ENCODE data around the gene PLEKHN1. TPM values are rescaled to one million over a fixed set of nuclear protein-coding genes. Genes with fewer than 3 reads are reported as not detected.
"Not testable (repeated sequence)": the region's sequence is repeated elsewhere in the genome, so short reads cannot be mapped to it uniquely, and the experiment has no call there.

PLEKHN1 gene
- total RNA-seq, 2 experiments from 2014 or later: 1.1 to 1.4 TPM

GRCh38 chr1:946811-947210 is 19.5 kb upstream of the PLEKHN1 start:
- POLR2A ChIA-PET; CTCF ChIA-PET; intact Hi-C loops (cut with DNase I, micrococcal nuclease): not testable (repeated sequence)

GRCh38 chr1:947958-948357 is 18.3 kb upstream of the PLEKHN1 start:
- ATAC-seq (no peak), DNase-seq (no peak)
- H3K27me3 Mint-ChIP-seq: no peaks in the 10 kb centered on the region
- no peaks in the 10 kb centered on the region for H3K4me1 Mint-ChIP-seq
- intact Hi-C loops (cut with DNase I, micrococcal nuclease): no loop called here
- ChIA-PET POLR2A (no interaction called here), CTCF (no interaction called here)
- peaks cover 45% of the 10 kb centered on the region for H3K36me3 Mint-ChIP-seq (ENCODE audit: low read depth)
- H3K9me3 Mint-ChIP-seq (ENCODE audit: low read depth): no peaks in the 10 kb centered on the region
- H3K27ac Mint-ChIP-seq: no peak overlapping the region
- H3K4me3 Mint-ChIP-seq: no peak overlapping the region

More at GRCh38 chr1:946811-947210, 19.5 kb upstream of the PLEKHN1 start:
- not testable (repeated sequence) for H3K27me3 Mint-ChIP-seq; H3K9me3 Mint-ChIP-seq (ENCODE audit: low read depth); H3K4me3 Mint-ChIP-seq; ATAC-seq; H3K4me1 Mint-ChIP-seq; H3K27ac Mint-ChIP-seq; DNase-seq
- peaks cover 41% of the 10 kb centered on the region for H3K36me3 Mint-ChIP-seq (ENCODE audit: low read depth)

GRCh38 chr1:950268-950667 is 16.0 kb upstream of the PLEKHN1 start:
- H3K4me3 Mint-ChIP-seq: no peak overlapping the region
- no peaks in the 10 kb centered on the region for H3K27me3 Mint-ChIP-seq
- DNase-seq (no peak), ATAC-seq (no peak)
- intact Hi-C loops (cut with DNase I, micrococcal nuclease): no loop called here
- ChIA-PET POLR2A (no interaction called here), CTCF (no interaction called here)
- no peak overlapping the region for H3K27ac Mint-ChIP-seq
- no peaks in the 10 kb centered on the region for H3K4me1 Mint-ChIP-seq
- peaks cover 50% of the 10 kb centered on the region for H3K36me3 Mint-ChIP-seq (ENCODE audit: low read depth)
- no peaks in the 10 kb centered on the region for H3K9me3 Mint-ChIP-seq (ENCODE audit: low read depth)

- intact Hi-C loops (cut with DNase I, micrococcal nuclease): no loop called here
- peaks cover 50% of the 10 kb centered on the region for H3K36me3 Mint-ChIP-seq (ENCODE audit: low read depth)
These were observed 15.4 kb upstream of the PLEKHN1 start for GRCh38 chr1:950881-951280.

GRCh38 chr1:951364-951763 is 14.9 kb upstream of the PLEKHN1 start:
- Mint-ChIP-seq H3K36me3 (ENCODE audit: low read depth) (peaks cover 48% of the 10 kb centered on the region), H3K27ac (no peak overlapping the region), H3K4me3 (no peak overlapping the region), H3K4me1 (no peaks in the 10 kb centered on the region), H3K27me3 (no peaks in the 10 kb centered on the region), H3K9me3 (ENCODE audit: low read depth) (no peaks in the 10 kb centered on the region)
- intact Hi-C loops (cut with DNase I, micrococcal nuclease): no loop called here
- ChIA-PET POLR2A (no interaction called here), CTCF (no interaction called here)
- DNase-seq (no peak), ATAC-seq (no peak)

More at GRCh38 chr1:950881-951280, 15.4 kb upstream of the PLEKHN1 start:
- Mint-ChIP-seq H3K27ac (no peak overlapping the region), H3K27me3 (no peaks in the 10 kb centered on the region), H3K4me3 (no peak overlapping the region), H3K9me3 (ENCODE audit: low read depth) (no peaks in the 10 kb centered on the region), H3K4me1 (no peaks in the 10 kb centered on the region)
- CTCF ChIA-PET: no interaction called here
- ATAC-seq (no peak), DNase-seq (no peak)
- POLR2A ChIA-PET: no interaction called here

- no peaks in the 10 kb centered on the region for H3K9me3 Mint-ChIP-seq (ENCODE audit: low read depth)
- H3K27me3 Mint-ChIP-seq: no peaks in the 10 kb centered on the region
- ChIA-PET POLR2A (no interaction called here), CTCF (no interaction called here)
- no peak overlapping the region for H3K4me3 Mint-ChIP-seq
- intact Hi-C loops (cut with DNase I, micrococcal nuclease): no loop called here
- H3K27ac Mint-ChIP-seq: no peak overlapping the region
- peaks cover 2% of the 10 kb centered on the region for H3K4me1 Mint-ChIP-seq
- DNase-seq (no peak), ATAC-seq (no peak)
- H3K36me3 Mint-ChIP-seq (ENCODE audit: low read depth): peaks cover 50% of the 10 kb centered on the region
These were observed 14.1 kb upstream of the PLEKHN1 start for GRCh38 chr1:952201-952600.

- ChIA-PET POLR2A (no interaction called here), CTCF (no interaction called here)
- H3K27me3 Mint-ChIP-seq: no peaks in the 10 kb centered on the region
- peaks cover 6% of the 10 kb centered on the region for H3K4me1 Mint-ChIP-seq
- no peak overlapping the region for H3K4me3 Mint-ChIP-seq
- intact Hi-C loops (cut with DNase I, micrococcal nuclease): no loop called here
- DNase-seq (no peak), ATAC-seq (no peak)
- no peaks in the 10 kb centered on the region for H3K9me3 Mint-ChIP-seq (ENCODE audit: low read depth)
- peaks cover 51% of the 10 kb centered on the region for H3K36me3 Mint-ChIP-seq (ENCODE audit: low read depth)
- H3K27ac Mint-ChIP-seq: no peak overlapping the region
These were observed 13.7 kb upstream of the PLEKHN1 start for GRCh38 chr1:952603-953002.

- H3K27me3 Mint-ChIP-seq: no peaks in the 10 kb centered on the region
- ChIA-PET CTCF (no interaction called here), POLR2A (no interaction called here)
- no peak overlapping the region for H3K4me3 Mint-ChIP-seq
- no peak for ATAC-seq
- H3K27ac Mint-ChIP-seq: no peak overlapping the region
- no peaks in the 10 kb centered on the region for H3K9me3 Mint-ChIP-seq (ENCODE audit: low read depth)
- DNase-seq: no peak
- intact Hi-C loops (cut with DNase I, micrococcal nuclease): no loop called here
- H3K36me3 Mint-ChIP-seq (ENCODE audit: low read depth): peaks cover 51% of the 10 kb centered on the region
- H3K4me1 Mint-ChIP-seq: peaks cover 13% of the 10 kb centered on the region
These were observed 12.6 kb upstream of the PLEKHN1 start for GRCh38 chr1:953524-954320.

GRCh38 chr1:954927-955326 is 11.4 kb upstream of the PLEKHN1 start:
- no peaks in the 10 kb centered on the region for H3K9me3 Mint-ChIP-seq (ENCODE audit: low read depth)
- CTCF ChIA-PET: no interaction called here
- no peak overlapping the region for H3K4me3 Mint-ChIP-seq
- POLR2A ChIA-PET: no interaction called here
- no peak for ATAC-seq
- H3K27me3 Mint-ChIP-seq: no peaks in the 10 kb centered on the region
- DNase-seq: no peak
- intact Hi-C loops (cut with DNase I, micrococcal nuclease): no loop called here
- H3K4me1 Mint-ChIP-seq: peaks cover 13% of the 10 kb centered on the region
- no peak overlapping the region for H3K27ac Mint-ChIP-seq
- H3K36me3 Mint-ChIP-seq (ENCODE audit: low read depth): peaks cover 43% of the 10 kb centered on the region

GRCh38 chr1:955474-955873 is 10.8 kb upstream of the PLEKHN1 start:
- Mint-ChIP-seq H3K4me3 (no peak overlapping the region), H3K4me1 (peaks cover 13% of the 10 kb centered on the region), H3K9me3 (ENCODE audit: low read depth) (no peaks in the 10 kb centered on the region), H3K27ac (no peak overlapping the region), H3K27me3 (no peaks in the 10 kb centered on the region), H3K36me3 (ENCODE audit: low read depth) (peaks cover 39% of the 10 kb centered on the region)
- POLR2A ChIA-PET: no interaction called here
- intact Hi-C loops (cut with DNase I, micrococcal nuclease): no loop called here
- DNase-seq (no peak), ATAC-seq (no peak)
- CTCF ChIA-PET: no interaction called here

- intact Hi-C loops (cut with DNase I, micrococcal nuclease): no loop called here
- ATAC-seq: no peak
- Mint-ChIP-seq H3K4me1 (peaks cover 17% of the 10 kb centered on the region), H3K9me3 (ENCODE audit: low read depth) (no peaks in the 10 kb centered on the region), H3K27me3 (no peaks in the 10 kb centered on the region), H3K36me3 (ENCODE audit: low read depth) (peaks cover 30% of the 10 kb centered on the region), H3K4me3 (no peak overlapping the region), H3K27ac (no peak overlapping the region)
- no peak for DNase-seq
- ChIA-PET CTCF (no interaction called here), POLR2A (no interaction called here)
These were observed 9.6 kb upstream of the PLEKHN1 start for GRCh38 chr1:956636-957035.

GRCh38 chr1:958823-959730 is 7.2 kb upstream of the PLEKHN1 start, which contains the start of gene NOC2L:
TSS of gene NOC2L (minus strand) at chr1:959256. CDS start at chr1:959240, 16 bp downstream.
- ChIA-PET POLR2A (interaction anchor here (0.6 to 0.7 kb wide), 3 partner anchors 18 to 587 kb away, joined by 3 to 4 read pairs (median 3); partner anchors contain the start of gene MRPL20), CTCF (interaction anchor here (1.1 kb wide), 1 partner anchor 24 kb away, joined by 3 read pairs; no protein-coding TSS in a partner anchor)
- Mint-ChIP-seq H3K4me3 (peak within 1 kb of the TSS; percentile 82), H3K4me1 (peaks cover 18% of the 10 kb centered on the region), H3K9me3 (ENCODE audit: low read depth) (no peaks in the 10 kb centered on the region), H3K27me3 (no peaks in the 10 kb centered on the region), H3K27ac (peak within 1 kb of the TSS; percentile 63), H3K36me3 (ENCODE audit: low read depth) (peaks cover 18% of the 10 kb centered on the region)
- peak; percentile 86 for ATAC-seq
- DNase-seq: peak; percentile 98
- intact Hi-C loops (cut with DNase I, micrococcal nuclease): loop anchor here in 1 of 2 experiments (1.0 kb wide), 5 partner anchors 42 to 349 kb away; partner anchors contain the start of genes C1orf159 and PUSL1

All from activated CD4-positive, alpha-beta T cell treated with anti-CD3 and anti-CD28 coated beads for 36 hours (primary cell).